Left hindlimb (tissue), 1 donor: ENCODE data around the gene SPAG9.
"Not testable (repeated sequence)": the region's sequence is repeated elsewhere in the genome, so short reads cannot be mapped to it uniquely, and the experiment has no call there.

Source experiments
- DNase-seq: peaks from one replicate; pipeline ENCODE4 v3.0.0-alpha.2; 2018

Gene SPAG9

GRCh38 chr17:51087072-51087757 lies 33.5 kb downstream of the SPAG9 start:
- DNase-seq = no peak

GRCh38 chr17:51085150-51085805 lies 35.4 kb downstream of the SPAG9 start:
- no peak for DNase-seq

- DNase-seq = no peak
Measured at GRCh38 chr17:51083981-51084380, 36.7 kb downstream of the SPAG9 start.

- DNase-seq = not testable (repeated sequence)
Measured at GRCh38 chr17:51083364-51083763, 37.3 kb downstream of the SPAG9 start.

GRCh38 chr17:51079049-51079448 lies 41.6 kb downstream of the SPAG9 start:
- no peak for DNase-seq

GRCh38 chr17:51078009-51078592 lies 42.6 kb downstream of the SPAG9 start:
- DNase-seq = no peak

GRCh38 chr17:51076821-51077220 lies 43.8 kb downstream of the SPAG9 start:
- DNase-seq = no peak

- no peak for DNase-seq
Measured at GRCh38 chr17:51071556-51071955, 49.1 kb downstream of the SPAG9 start.

GRCh38 chr17:51065466-51065865 lies 55.2 kb downstream of the SPAG9 start:
- DNase-seq = no peak

- no peak for DNase-seq
Measured at GRCh38 chr17:51064061-51064735, 56.5 kb downstream of the SPAG9 start.

GRCh38 chr17:51060396-51060795 lies 60.3 kb downstream of the SPAG9 start:
- DNase-seq = no peak

- no peak for DNase-seq
Measured at GRCh38 chr17:51059781-51060180, 60.9 kb downstream of the SPAG9 start.

GRCh38 chr17:51057534-51057933 lies 63.1 kb downstream of the SPAG9 start:
- no peak for DNase-seq

GRCh38 chr17:51056813-51057510 lies 63.7 kb downstream of the SPAG9 start:
- peak; percentile 80 for DNase-seq

- DNase-seq = no peak
Measured at GRCh38 chr17:51054748-51055147, 65.9 kb downstream of the SPAG9 start.

- no peak for DNase-seq
Measured at GRCh38 chr17:51052235-51052634, 68.4 kb downstream of the SPAG9 start.

- no peak for DNase-seq
Measured at GRCh38 chr17:51050291-51051033, 70.2 kb downstream of the SPAG9 start.

GRCh38 chr17:51046514-51047384 lies 73.9 kb downstream of the SPAG9 start:
- peak; percentile 85 for DNase-seq

GRCh38 chr17:51046046-51046445 lies 74.6 kb downstream of the SPAG9 start:
- no peak for DNase-seq

GRCh38 chr17:51045621-51046020 lies 75.0 kb downstream of the SPAG9 start:
- no peak for DNase-seq

GRCh38 chr17:51044976-51045375 lies 75.7 kb downstream of the SPAG9 start:
- no peak for DNase-seq
